ENCODE measurements around the gene CAMK2B.
A peak's percentile ranks its signal among the peaks of the same experiment; 100 is the strongest.

CAMK2B gene

GRCh38 chr7:44257618-44258422, 67.6 kb downstream of the CAMK2B start:
- DNase-seq (ENCODE audit: low read depth in 2 of 2) = peak; percentile 26 to 32

GRCh38 chr7:44257213-44257612, 68.2 kb downstream of the CAMK2B start:
- no peak for DNase-seq (ENCODE audit: low read depth in 2 of 2)

GRCh38 chr7:44256459-44256858, 68.9 kb downstream of the CAMK2B start:
- no peak for DNase-seq (ENCODE audit: low read depth in 2 of 2)

- no peak for DNase-seq (ENCODE audit: low read depth in 2 of 2)
Observed at GRCh38 chr7:44251881-44252280, 73.5 kb downstream of the CAMK2B start.

- DNase-seq (ENCODE audit: low read depth in 2 of 2) = no peak
Observed at GRCh38 chr7:44251269-44251668, 74.1 kb downstream of the CAMK2B start.

- DNase-seq (ENCODE audit: low read depth in 2 of 2) = no peak
Observed at GRCh38 chr7:44249639-44250234, 75.7 kb downstream of the CAMK2B start.

GRCh38 chr7:44247868-44248651, 77.3 kb downstream of the CAMK2B start:
- no peak for DNase-seq (ENCODE audit: low read depth in 2 of 2)

- DNase-seq (ENCODE audit: low read depth in 2 of 2) = no peak
Observed at GRCh38 chr7:44246396-44247113, 78.8 kb downstream of the CAMK2B start.

- no peak for DNase-seq (ENCODE audit: low read depth in 2 of 2)
Observed at GRCh38 chr7:44244282-44244681, 81.1 kb downstream of the CAMK2B start.

- no peak for DNase-seq (ENCODE audit: low read depth in 2 of 2)
Observed at GRCh38 chr7:44242091-44242490, 83.3 kb downstream of the CAMK2B start.

GRCh38 chr7:44240983-44241510, 84.3 kb downstream of the CAMK2B start:
- peak; percentile 12 to 26 for DNase-seq (ENCODE audit: low read depth in 2 of 2)

GRCh38 chr7:44240376-44240775, 85.0 kb downstream of the CAMK2B start:
- no peak for DNase-seq (ENCODE audit: low read depth in 2 of 2)

GRCh38 chr7:44239361-44239760, 86.0 kb downstream of the CAMK2B start:
- DNase-seq (ENCODE audit: low read depth in 2 of 2) = no peak

GRCh38 chr7:44238116-44238695, 87.2 kb downstream of the CAMK2B start:
- DNase-seq (ENCODE audit: low read depth in 2 of 2) = no peak

- DNase-seq (ENCODE audit: low read depth in 2 of 2) = no peak
Observed at GRCh38 chr7:44237696-44238095, 87.7 kb downstream of the CAMK2B start.

GRCh38 chr7:44236333-44236728, 89.1 kb downstream of the CAMK2B start:
- DNase-seq (ENCODE audit: low read depth in 2 of 2) = no peak

- no peak for DNase-seq (ENCODE audit: low read depth in 2 of 2)
Observed at GRCh38 chr7:44235582-44236332, 89.6 kb downstream of the CAMK2B start.

GRCh38 chr7:44235066-44235465, 90.3 kb downstream of the CAMK2B start:
- no peak for DNase-seq (ENCODE audit: low read depth in 2 of 2)

- DNase-seq (ENCODE audit: low read depth in 2 of 2) = no peak
Observed at GRCh38 chr7:44232901-44233715, 92.3 kb downstream of the CAMK2B start.

GRCh38 chr7:44232396-44232795, 93.0 kb downstream of the CAMK2B start:
- DNase-seq (ENCODE audit: low read depth in 2 of 2) = no peak
